Psoas muscle (tissue), 8 donors: ENCODE measurements around the gene KLHDC3. TPM values are rescaled to one million over a fixed set of nuclear protein-coding genes. Genes with fewer than 3 reads are reported as not detected.
A peak's percentile ranks its signal among the peaks of the same experiment; 100 is the strongest.

Experiments
- ATAC-seq, 4 donors: fragments of 200-7000 bp; cut with Tn5 transposase; one replicate each; pipeline ENCODE4 v1.9.1; 2020; ENCODE audit warnings: moderate library complexity in 3 of 4, mild to moderate bottlenecking in 2 of 4
- DNase-seq, 2 donors: peaks; one replicate each; pipeline ENCODE4 v3.0.0-alpha.2; 2020
- H3K27ac ChIP-seq: fragments of 200-600 bp; one replicate; pipeline ENCODE4 v1.8.0; 2022
- H3K27me3 ChIP-seq, 3 donors: fragments of 200-600 bp in 1 of 3; one replicate each; pipeline versions ENCODE4 v1.6.1 to v1.8.0; 2013 to 2022; ENCODE audit warnings: low read length in 2 of 3, mild to moderate bottlenecking in 2 of 3, moderate library complexity in 1 of 3; ENCODE audit not compliant: insufficient read depth in 3 of 3
- H3K36me3 ChIP-seq, 2 donors: fragments of 200-600 bp in 1 of 2; one replicate each; pipeline versions ENCODE4 v1.6.1 to v1.8.0; 2013 to 2022; ENCODE audit warnings: low read depth in 1 of 2, mild to moderate bottlenecking in 1 of 2, moderate library complexity in 1 of 2; ENCODE audit not compliant: insufficient read depth in 1 of 2
- H3K4me1 ChIP-seq: fragments of 200-600 bp; one replicate; pipeline ENCODE4 v1.8.0; 2022
- H3K4me3 ChIP-seq: fragments of 200-600 bp; one replicate; pipeline ENCODE4 v1.8.0; 2022; ENCODE audit warnings: mild to moderate bottlenecking
- H3K9me3 ChIP-seq: fragments of 200-600 bp; one replicate; pipeline ENCODE4 v1.8.0; 2022
- WGBS, 3 donors: extraction: QIAGEN DNeasy Blood & Tissue Kit; methylation state at CpG; one replicate each; pipeline versions ENCODE4 v1.1.6 to v1.1.7; 2013; 5-methylcytosine and 5-hydroxymethylcytosine counted together
- intact Hi-C, 2 donors: fragments of 100-400 bp; cut with DNase I; formaldehyde crosslinking; loops; one replicate each; pipeline versions ENCODE4 v1.11.0 to v1.14.2; 2022
- polyA plus RNA-seq, 3 donors: library from polyadenylated mRNA; stranded (reverse); fragments of 200-250 nt; gene quantifications; one replicate each; pipeline ENCODE4 v1.2.3, GENCODE V29; 2013
- total RNA-seq, 4 donors: library from RNA; stranded (reverse); fragmentation: NEBNext Ultra II Directional in 2 of 4; extraction: Animal tissue kit (Norgen Biotek cat#: 25700) in 2 of 4; gene quantifications; one replicate each; pipeline versions ENCODE4 v1.2.1 to v1.2.4, GENCODE V29; 2021 to 2023
- TF ChIP-seq, protein P1 (sequence below): fragments of 200-600 bp; IDR thresholded peaks from one replicate; pipeline ENCODE4 v1.8.0; 2022; ENCODE audit warnings: antibody characterized with exemption
- donor health status: healthy with polysubstance abuse.
- donor health status: DM: no; HTN: no; CAD: no; lungs with moderate emphysema.
- donor health status: Bipolar disorder and iron deficiency.
- donor health status: healthy.
- donor health status: DM: yes; HTN: yes; CAD: no.
- donor health status: DM: no; HTN: no; CAD: no.
- donor health status: DM: no; HTN: no; CAD: no.
- donor health status: DM: yes; HTN: yes; CAD: no.

KLHDC3 gene
- total and polyA plus RNA-seq, 7 donors: 61.7 to 198 (median 97.1) TPM

DNA sequence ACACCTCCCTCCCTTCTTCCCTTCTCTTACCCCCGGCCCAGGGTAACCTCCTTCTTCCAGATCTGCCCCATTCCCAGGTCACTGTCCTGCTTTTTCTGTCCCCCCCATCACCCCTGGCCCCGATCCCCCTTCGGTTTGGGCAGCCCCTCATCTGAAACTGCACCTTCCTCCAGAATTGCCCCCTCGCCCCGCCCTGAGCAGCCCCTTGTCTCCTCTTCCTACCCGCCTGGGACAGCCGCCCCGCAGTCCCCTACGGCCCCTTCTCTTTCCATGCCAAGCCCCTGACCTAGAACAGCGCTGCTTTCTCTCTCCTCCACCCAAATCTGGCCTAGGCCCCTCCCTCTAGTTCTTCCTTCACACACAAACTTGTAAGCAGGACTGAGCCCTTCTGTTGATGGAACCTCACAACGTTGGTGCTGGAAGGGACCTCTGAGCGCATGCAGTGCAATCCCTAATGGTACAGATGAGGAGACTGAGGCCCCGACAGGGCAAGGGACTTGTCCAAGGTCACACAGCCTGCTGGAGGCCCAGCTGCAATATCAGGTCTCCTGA, 29.0 kb upstream of the KLHDC3 start:
- Histone ChIP-seq H3K4me1 (peaks cover 34% of the 10 kb centered on the region), H3K36me3 (peaks cover 0 to 15% of the 10 kb centered on the region in 2 donors), H3K27ac (peak overlapping the region; percentile 87), H3K27me3 (no peaks in the 10 kb centered on the region), H3K9me3 (no peaks in the 10 kb centered on the region), H3K4me3 (peak overlapping the region; percentile 88)
- 11 to 12% (median 11%) methylated on average over 12 to 13 of the region's 13 CpGs for WGBS, 3 donors
- TF ChIP-seq, protein P1, sequence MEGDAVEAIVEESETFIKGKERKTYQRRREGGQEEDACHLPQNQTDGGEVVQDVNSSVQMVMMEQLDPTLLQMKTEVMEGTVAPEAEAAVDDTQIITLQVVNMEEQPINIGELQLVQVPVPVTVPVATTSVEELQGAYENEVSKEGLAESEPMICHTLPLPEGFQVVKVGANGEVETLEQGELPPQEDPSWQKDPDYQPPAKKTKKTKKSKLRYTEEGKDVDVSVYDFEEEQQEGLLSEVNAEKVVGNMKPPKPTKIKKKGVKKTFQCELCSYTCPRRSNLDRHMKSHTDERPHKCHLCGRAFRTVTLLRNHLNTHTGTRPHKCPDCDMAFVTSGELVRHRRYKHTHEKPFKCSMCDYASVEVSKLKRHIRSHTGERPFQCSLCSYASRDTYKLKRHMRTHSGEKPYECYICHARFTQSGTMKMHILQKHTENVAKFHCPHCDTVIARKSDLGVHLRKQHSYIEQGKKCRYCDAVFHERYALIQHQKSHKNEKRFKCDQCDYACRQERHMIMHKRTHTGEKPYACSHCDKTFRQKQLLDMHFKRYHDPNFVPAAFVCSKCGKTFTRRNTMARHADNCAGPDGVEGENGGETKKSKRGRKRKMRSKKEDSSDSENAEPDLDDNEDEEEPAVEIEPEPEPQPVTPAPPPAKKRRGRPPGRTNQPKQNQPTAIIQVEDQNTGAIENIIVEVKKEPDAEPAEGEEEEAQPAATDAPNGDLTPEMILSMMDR: no peak
- no peak for DNase-seq
- peak in 1 of 4 donors; percentile 12 for ATAC-seq
- intact Hi-C loops: no loop called here

DNA sequence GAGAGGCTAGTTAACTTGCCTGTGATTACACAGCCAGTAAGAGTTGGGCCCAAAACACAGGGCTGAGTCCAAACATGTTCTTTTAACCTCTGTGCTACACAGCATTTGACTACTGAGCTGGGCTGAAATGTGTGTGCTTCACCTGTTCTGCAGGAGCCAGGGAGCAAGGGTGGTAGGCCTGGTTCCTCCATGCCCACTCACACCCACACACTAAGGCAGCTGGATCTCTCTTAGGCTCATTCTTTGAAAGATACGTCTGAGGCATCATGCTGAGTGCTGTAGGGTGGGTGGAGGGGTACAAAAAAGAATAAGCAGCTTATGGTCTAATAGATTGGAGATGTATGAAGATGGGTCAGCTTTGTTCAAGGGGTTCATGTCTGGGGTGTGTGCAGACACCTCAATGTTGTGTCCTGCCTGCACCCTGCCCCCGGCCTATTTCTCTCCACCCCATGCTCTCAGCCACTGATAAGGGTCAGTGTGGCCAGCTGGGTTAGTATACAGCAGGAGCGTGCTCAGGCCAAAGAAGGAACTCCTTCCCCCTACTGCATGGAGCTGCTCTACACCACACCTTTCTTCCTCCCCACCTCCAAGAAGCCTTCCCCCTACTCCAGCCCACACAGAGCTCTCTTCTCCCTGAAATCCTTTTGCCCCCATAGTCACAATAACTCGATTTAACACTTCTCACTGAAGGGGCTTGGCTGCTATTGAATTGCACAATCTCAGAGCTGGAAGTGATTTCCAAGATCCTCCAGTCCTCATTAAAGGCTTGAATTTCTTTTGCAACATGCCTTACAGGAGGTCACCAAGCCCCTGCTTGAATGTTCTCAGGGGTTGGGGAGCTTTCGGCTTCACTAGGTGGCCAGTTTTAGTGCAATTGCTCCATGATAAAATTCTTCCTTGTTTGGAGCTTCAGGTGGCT, 26.3 kb upstream of the KLHDC3 start:
- peaks cover 34% of the 10 kb centered on the region for H3K4me1 ChIP-seq

DNA sequence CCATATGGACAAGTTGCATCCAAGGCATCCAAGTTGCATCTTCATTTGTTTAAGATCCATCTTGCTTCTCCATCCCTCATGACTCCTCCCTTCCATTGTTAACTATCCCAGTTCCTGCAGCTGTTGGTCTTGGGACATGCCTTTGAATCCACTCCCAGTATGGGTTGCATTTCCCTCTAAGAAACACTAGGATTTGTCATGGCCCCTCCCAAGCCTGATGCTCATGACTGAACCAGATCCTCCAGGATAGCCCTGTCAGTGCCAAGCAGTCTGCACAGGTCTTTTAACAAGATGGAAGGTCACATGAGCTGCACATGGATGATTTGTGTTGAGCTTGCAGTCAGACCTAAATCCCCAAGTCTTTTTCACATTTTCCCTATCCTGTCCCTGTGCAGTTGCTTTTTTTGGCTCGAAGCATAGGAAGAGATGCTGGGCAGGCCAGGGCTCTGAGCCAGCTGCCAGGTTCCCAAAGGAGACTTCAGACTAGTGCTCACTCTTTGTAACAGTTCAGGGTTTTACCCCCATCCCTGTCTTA, 25.5 kb upstream of the KLHDC3 start:
- H3K9me3 ChIP-seq: no peaks in the 10 kb centered on the region
- WGBS, 3 donors: 13 to 17% (median 13%) methylated on average over 1 of the region's 1 CpG

More for the DNA sequence above, 26.3 kb upstream of the KLHDC3 start:
- 68 to 79% (median 70%) methylated on average over 5 of the region's 5 CpGs for WGBS, 3 donors
- H3K9me3 ChIP-seq: no peaks in the 10 kb centered on the region
- DNase-seq (no peak), ATAC-seq (no peak)
- TF ChIP-seq, protein P1: no peak
- no peaks in the 10 kb centered on the region for H3K27me3 ChIP-seq
- H3K36me3 ChIP-seq: peaks cover 4 to 35% of the 10 kb centered on the region in 2 donors
- H3K4me3 ChIP-seq: no peak overlapping the region
- intact Hi-C loops: loop anchor here in 1 of 2 donors (2.0 kb wide), 1 partner anchor 21 kb away; no protein-coding TSS in a partner anchor
- no peak overlapping the region for H3K27ac ChIP-seq

DNA sequence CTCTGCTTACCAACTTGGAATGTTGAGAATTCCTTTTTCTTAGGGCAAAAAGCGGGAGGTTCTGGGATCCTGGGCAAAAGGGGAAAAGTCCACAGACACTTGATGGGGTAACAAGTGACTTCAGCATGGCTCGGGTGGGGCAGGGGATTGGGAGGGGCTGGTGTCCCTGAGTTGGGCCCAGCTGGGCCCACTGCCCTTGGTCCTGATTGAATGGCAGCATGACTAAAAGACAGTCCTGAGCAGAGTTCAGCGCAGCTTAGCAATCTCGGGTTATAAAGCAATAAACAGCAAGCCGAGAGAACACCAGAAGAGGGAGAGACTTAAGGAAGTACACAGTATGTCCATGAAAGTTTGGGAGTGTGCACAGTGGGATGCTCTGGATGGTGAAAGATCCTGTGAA, 24.1 kb upstream of the KLHDC3 start:
- H3K27ac ChIP-seq: no peak overlapping the region
- intact Hi-C loops: loop anchor here in 1 of 2 donors (2.0 kb wide), 1 partner anchor 19 kb away; no protein-coding TSS in a partner anchor
- DNase-seq (no peak), ATAC-seq (no peak)
- TF ChIP-seq, protein P1: no peak
- no peaks in the 10 kb centered on the region for H3K27me3 ChIP-seq
- peaks cover 4 to 35% of the 10 kb centered on the region in 2 donors for H3K36me3 ChIP-seq
- 72 to 82% (median 75%) methylated on average over 5 of the region's 5 CpGs for WGBS, 3 donors
- H3K4me3 ChIP-seq: no peak overlapping the region
- no peaks in the 10 kb centered on the region for H3K9me3 ChIP-seq
- peaks cover 30% of the 10 kb centered on the region for H3K4me1 ChIP-seq

More for the DNA sequence above, 25.5 kb upstream of the KLHDC3 start:
- TF ChIP-seq, protein P1: no peak
- Histone ChIP-seq H3K27ac (no peak overlapping the region), H3K27me3 (no peaks in the 10 kb centered on the region), H3K36me3 (peaks cover 4 to 35% of the 10 kb centered on the region in 2 donors), H3K4me3 (no peak overlapping the region), H3K4me1 (peaks cover 33% of the 10 kb centered on the region)
- ATAC-seq (no peak), DNase-seq (no peak)
- intact Hi-C loops: loop anchor here in 1 of 2 donors (2.0 kb wide), 1 partner anchor 20 kb away; no protein-coding TSS in a partner anchor
